ENCODE results near the gene OR6C6.
"Not testable (repeated sequence)": the region's sequence is repeated elsewhere in the genome, so short reads cannot be mapped to it uniquely, and the experiment has no call there.

OR6C6 gene

DNA sequence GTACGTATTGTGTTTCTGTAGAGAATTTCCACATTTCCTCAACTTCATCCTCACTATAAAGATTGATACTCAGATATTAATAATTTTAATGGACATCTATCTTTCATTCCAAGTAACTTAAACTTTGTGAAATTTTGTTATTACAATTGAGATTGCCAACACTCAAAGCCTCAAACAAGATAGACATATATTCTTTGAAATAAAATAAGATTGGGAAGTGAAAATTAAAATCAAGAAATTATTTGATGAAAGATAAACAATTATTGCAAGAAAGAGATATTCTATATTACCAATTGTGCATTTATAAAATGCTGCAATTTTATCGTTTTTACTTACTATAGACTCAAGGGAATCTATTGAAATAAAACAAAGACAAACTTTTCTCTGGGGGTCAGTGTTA is at the start of gene OR6C6:
OR6C6 (minus strand) TSS at position 101 of the 400 bp plus-strand sequence. CDS start 1,337 bp downstream, outside the sequence.
- no peak for DNase-seq (ENCODE audit: low read depth)

- DNase-seq (ENCODE audit: low read depth): no peak
These were observed 39.6 kb upstream of the OR6C6 start for GRCh38 chr12:55336002-55336401.

- no peak for DNase-seq (ENCODE audit: low read depth)
These were observed 34.1 kb upstream of the OR6C6 start, which contains the start of gene OR6C3 for GRCh38 chr12:55330446-55330845. Gene OR6C3 (plus strand): TSS chr12:55330746. CDS start chr12:55331701, 955 bp downstream.

DNA sequence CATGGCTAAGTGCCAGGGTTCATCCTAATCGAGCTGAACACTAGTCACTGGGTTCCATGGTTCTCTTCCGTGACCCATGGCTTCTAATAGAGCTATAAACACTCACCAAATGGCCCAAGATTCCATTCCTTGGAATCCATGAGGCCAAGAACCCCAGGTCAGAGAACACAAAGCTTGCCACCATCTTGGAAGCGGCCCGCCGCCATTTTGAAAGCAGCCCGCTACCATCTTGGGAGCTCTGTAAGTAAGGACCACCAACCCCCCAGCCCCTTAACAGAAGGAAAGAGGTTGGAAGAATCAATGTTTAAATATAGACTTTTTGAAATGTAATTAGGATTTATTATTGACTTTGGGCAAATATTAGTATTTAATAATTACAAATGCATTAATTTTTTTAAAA is 29.4 kb upstream of the OR6C6 start:
- not testable (repeated sequence) for DNase-seq (ENCODE audit: low read depth)

DNA sequence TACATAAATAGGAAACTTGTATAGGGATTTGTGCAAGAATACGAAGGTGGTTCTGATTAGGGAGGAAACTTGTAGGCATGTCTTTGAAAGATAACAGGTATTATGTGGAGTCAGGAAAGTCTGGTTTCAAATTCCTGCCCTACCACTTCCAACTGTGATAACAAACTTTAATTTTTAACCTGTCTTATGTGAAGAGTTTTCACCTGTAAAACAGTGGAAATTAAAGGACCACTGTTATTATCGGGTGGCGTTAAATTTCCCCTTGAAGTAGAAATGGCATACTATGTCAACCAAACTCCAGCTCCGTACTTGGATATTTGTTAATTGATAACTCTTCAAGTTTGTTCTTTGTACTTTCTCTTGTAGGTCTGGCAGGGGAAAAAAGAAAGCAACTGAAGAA is 23.8 kb upstream of the OR6C6 start:
- DNase-seq (ENCODE audit: low read depth): no peak

DNA sequence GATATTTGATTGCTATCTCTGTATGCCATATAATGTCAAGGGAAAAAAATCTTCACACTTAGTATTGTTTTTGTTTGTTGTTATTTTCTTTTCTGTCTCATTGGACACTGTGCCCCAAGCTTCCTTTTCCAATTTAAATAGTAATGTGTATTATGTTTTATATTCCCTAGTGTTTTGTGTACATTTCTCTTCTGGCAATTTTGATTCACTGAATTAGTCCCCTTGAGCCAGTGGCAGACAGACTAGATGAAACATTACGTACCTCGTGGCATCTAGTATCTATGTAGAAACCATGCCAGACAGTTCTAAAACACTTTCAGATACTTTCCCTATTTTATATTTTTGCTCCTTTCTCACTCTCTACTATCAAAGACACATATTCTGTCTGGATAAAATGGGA is 17.7 kb upstream of the OR6C6 start, which contains the start of gene OR6C1:
OR6C1 (plus strand) TSS at position 301 of the 400 bp plus-strand sequence. CDS start 6,257 bp downstream, outside the sequence.
- no peak for DNase-seq (ENCODE audit: low read depth)

GRCh38 chr12:55289999-55290398 is 6.4 kb downstream of the OR6C6 start:
- no peak for DNase-seq (ENCODE audit: low read depth)

GRCh38 chr12:55280991-55281390 is 15.4 kb downstream of the OR6C6 start:
- DNase-seq (ENCODE audit: low read depth): no peak

- DNase-seq (ENCODE audit: low read depth): no peak
These were observed 38.1 kb downstream of the OR6C6 start for GRCh38 chr12:55258303-55258702.

DNA sequence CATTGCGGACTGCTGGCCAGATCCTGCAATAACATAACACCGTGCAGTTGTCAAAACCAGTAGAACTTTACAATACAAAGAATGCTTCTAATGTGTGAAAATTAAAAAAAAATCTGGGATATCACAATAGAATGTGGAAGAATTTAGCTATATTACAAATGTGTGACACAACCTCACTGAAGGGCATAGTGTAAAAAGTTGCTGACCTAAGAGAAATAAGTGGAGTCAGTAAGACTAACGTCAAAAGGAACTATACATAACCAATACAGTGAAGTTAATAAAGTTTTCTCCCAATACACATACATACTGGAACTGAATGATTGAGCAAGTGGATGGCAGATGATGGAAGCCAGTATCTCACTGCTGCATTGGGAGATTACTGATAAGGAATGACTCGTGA is 39.5 kb downstream of the OR6C6 start:
- DNase-seq (ENCODE audit: low read depth): no peak

- no peak for DNase-seq (ENCODE audit: low read depth)
These were observed 43.1 kb downstream of the OR6C6 start for GRCh38 chr12:55253281-55253680.

DNA sequence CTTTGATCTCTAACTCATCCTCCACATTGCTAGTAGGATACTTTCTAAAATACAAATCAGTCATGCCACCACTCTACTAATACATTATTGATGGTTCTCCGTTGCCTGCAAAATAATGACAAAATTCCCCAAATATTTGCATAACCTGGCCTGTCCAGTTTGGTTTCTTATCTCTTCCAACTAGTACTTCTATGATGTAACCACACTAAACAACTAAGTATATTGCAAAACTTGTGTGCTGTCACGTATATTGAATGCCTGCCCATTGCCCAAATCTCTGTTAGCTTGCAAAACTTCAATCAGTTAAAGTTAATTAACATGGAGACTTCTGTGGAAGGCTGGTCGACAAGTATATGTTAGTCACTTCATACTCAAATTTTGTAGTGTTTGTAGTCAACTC is 45.4 kb downstream of the OR6C6 start:
- no peak for DNase-seq (ENCODE audit: low read depth)

- no peak for DNase-seq (ENCODE audit: low read depth)
These were observed 50.2 kb downstream of the OR6C6 start for GRCh38 chr12:55246159-55246558.

GRCh38 chr12:55244309-55244708 is 52.1 kb downstream of the OR6C6 start, which contains the start of gene OR6C74:
Gene OR6C74 (plus strand): TSS chr12:55244609. CDS start chr12:55247288, 2,679 bp downstream.
- no peak for DNase-seq (ENCODE audit: low read depth)
